Stimulated activated CD4-positive, alpha-beta T cell treated with anti-CD3 and anti-CD28 coated beads, TNF-alpha, amount 100 ng/mL, for 4 hours (primary cell): ENCODE results near the gene NTPCR.

Experiments used
- DNase-seq, 3 experiments: peaks; one replicate each; pipeline ENCODE4 v3.0.0-alpha.2; 2020; ENCODE audit warnings: low read depth in 3 of 3

NTPCR gene

DNA sequence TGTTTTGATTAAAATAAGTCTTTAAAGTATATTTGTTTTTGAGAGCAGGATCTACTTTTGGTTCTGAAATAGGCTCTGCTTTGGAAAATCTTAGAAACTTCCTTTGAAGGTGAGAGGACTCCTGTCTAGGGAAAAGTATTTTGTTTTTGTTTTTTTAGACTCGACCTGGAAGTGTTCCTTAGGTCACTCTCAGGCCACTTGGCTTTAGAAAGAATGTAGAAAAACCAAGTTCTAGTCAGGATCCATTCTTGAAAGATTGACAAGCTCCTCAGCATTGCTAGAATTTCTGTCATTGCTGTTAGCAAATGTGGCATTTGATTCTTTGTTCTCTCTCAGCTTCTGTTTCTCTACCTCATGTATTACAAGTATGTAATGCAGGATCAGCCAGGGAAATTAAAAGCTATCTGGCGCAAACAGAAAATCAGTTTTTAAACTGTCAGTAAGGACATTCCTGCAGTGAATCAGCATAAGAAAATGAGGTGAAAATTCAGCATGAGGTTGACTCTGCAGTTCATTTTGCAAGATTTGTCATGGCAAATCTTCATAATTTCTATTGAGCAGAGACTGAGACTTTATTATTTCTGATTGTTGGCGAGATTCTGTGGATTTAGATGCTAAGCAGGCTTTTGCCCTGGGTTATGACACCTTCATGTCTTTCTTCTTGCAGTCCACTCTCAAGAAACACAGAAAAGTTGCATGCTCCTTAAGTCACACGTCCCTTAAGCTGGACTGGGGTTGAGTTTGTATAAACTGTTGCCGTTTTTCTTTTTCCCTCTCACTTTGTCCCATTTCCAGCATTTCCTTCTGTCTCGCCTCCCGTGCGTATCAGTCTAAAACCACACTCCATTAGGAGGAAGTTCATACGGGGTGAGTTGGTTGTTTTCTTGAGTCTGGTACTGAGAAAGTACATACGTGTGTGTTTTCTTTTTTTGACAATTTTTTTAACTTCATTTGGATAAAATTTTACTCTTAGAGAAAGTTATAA is 12.6 kb downstream of the NTPCR start:
- no peak for DNase-seq

DNA sequence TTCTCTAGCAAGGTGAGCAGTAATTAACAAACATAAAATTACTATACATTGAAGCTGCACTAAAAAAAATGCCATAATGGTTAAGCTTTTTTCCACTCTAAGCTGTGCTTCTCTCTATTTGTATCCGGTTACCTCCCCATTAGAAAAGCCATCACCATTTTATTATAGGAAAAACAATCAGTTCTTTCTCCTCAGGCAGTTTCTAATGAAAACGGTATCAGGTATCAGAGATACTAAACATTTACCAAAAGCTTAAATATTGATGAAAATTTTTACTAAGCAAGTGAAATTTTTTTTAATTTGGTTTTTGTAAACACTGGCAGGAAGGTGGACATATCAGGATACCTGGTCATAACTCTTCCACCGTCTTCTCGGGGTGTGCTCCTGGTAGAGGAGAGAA is 14.2 kb downstream of the NTPCR start:
- no peak for DNase-seq

DNA sequence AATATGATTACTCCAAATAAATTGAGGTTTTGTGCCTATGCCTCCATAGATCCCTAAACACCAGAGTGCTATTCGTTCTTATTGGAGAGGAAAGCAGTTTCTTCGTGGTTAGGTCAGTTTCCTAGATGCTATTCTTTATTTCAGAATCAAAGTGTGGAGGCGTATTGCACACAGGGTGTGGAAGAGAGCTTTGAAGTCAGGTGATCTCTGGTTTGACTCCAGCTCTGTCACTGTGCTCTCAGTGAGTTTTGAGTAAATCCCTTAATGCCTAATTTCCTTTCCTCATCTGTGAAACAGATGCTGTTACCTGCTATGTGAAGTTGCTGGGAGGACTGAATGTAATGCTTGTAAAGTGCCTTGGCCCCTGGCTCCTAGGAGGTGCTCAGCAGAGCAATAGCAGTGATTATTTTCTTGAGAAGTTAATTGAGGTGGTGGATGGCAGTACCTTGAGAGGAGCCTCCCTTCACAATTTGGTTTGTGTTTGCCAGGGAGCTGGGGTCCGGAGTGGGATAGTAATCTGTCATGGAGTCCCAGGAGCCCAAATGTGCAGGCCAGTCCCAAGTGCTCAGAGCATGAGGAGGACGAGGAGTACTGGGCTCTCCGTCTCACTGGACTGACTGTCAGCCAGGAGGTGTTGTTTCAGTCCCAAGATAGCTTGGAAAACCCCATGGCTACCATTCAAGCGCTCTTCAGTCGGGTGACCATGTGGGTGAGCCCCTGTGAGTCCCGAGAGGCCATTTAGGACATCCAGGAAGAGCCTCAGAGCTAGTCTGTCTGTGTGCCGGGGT is 14.9 kb downstream of the NTPCR start:
- DNase-seq = no peak

GRCh38 chr1:232965912-232966217 is 15.5 kb downstream of the NTPCR start:
- DNase-seq = no peak

GRCh38 chr1:232966663-232967062 is 16.3 kb downstream of the NTPCR start:
- no peak for DNase-seq

- DNase-seq = no peak
Measured at GRCh38 chr1:232968391-232968790, 18.0 kb downstream of the NTPCR start.

GRCh38 chr1:232968965-232969364 is 18.6 kb downstream of the NTPCR start:
- no peak for DNase-seq

- no peak for DNase-seq
Measured at GRCh38 chr1:232969799-232970198, 19.4 kb downstream of the NTPCR start.

- DNase-seq = no peak
Measured at GRCh38 chr1:232970508-232970907, 20.1 kb downstream of the NTPCR start.

DNA sequence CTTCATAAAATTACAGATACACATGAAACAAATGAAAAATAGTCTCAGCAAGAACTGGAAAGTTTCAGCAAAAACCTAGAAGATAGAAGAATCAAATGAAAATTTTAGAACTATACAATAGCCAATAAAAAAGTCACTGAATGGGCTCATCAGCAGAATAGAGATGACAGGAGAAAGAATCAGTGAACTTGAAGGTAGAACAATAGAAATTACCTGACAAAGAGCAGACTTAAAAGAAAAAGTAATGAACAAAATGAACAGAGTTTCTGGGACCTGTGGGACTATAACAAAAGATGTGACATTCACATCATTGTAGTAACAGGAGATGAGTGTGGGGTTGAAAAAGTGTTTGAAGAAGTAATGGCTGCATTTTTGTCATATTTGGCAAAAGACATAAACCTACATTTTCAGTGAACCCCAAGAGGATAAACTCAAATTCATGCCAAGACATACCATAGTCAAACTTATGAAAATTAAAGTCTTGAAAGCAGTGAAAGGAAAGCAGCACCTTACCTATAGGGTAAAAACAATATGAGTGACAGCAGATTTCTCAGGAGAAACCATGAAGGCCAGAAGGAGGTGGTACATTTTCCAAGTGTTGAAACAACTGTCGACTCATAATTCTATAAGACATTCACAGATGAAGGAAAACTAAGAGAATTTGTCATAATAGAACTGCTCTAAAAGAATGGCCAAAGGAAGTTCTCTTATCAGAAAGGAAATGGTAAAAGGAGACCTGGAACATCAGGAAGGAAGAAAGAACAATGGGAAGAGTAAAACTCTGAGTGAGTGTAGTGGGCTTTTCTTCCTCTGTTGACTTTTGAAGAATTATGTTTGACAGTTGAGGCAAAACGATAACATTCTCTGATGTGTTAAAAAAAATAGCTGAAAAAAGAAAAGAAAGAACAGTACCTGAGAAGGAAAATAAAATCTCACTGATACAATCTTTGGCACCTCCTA is 23.5 kb downstream of the NTPCR start:
- DNase-seq = no peak

DNA sequence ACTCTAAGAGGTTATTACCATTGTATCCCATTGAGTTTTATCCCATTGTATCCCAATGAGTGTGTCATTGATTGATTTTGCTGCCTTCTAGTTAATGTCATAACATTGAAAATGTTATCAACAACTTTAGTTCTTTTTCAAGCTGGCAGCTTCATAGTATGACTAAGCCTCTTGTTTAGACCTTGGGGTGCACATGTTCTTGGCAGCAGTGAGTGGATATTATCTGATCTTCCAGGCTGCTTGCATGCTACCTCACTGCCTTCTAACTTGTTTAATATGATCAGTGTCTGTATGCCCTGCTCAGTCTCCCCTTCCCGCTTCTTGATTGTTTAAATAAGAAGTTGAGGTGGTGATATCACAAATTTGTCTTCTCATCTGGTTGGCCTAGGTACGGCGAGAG is 24.6 kb downstream of the NTPCR start:
- no peak for DNase-seq

GRCh38 chr1:232978091-232978634 is 27.8 kb downstream of the NTPCR start:
- no peak for DNase-seq

- no peak for DNase-seq
Measured at GRCh38 chr1:232978815-232979214, 28.4 kb downstream of the NTPCR start.

DNA sequence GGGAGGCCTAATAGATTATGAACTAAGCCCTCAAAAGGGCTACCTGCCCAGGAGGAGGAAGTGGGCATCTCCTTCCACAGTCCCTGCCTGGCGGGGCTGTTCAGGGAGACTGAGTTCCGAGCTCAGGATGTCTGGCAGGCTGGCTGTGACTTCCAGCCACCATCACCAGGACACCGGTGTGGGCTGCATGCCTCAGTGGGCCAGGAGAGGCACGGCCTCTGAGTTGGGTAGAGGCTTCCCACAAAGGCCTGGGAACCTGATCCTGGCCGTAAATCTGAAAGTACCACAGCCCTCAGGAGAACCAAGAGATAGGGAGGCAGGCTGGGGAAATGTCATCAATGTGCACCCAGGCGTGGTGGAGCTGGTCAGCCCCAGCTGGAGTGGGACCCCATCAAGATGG is 29.1 kb downstream of the NTPCR start:
- no peak for DNase-seq

DNA sequence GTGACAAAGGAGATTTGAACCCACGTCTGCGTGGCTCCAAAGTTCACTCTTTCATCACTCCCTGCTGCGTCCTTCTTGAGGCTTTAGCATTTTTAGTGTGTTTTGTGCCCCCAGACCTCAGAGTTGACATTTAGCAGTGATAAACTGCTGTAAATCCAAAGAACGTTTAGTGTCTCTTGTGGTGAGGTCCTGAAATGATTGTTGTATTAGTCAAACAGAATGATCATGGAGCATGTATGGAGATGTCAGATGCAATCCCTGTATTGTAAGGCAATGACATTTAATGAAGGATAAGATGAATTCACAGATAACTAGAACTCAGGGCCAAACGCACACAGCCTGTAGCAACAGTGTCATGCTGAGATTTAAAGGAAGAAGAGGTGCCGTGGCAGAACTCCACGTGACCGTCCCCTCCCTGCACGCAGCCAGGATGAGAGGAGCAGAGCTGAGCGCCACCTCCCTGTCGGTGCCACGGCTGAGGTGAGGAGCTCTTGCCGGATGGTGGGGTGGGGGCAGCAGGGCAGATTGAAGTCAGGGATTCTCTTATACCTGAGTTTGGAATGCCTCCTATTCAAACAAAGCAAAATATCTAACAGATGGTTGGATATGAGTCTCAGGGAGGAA is 30.1 kb downstream of the NTPCR start:
- DNase-seq = no peak

GRCh38 chr1:232980986-232981560 is 30.7 kb downstream of the NTPCR start:
- no peak for DNase-seq

- DNase-seq = no peak
Measured at GRCh38 chr1:232982238-232982944, 32.0 kb downstream of the NTPCR start.

DNA sequence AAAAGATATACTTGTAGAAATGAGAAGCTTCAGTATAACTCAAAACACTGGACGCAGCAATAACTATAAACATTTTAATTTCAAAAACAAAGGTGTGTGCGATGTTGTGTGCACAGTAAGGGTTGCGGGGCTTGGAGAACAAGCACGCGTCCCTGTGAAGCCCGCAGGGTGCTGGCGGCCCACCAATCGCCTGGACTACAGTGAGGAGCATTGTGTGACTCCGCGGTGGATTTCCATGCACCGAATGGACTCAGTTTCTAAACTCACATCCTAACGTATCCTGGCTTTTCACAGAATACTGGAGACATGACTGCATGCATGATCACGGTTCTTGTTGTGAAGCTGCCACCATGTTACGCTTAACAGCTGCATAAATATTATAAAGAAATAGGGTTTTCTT is 33.0 kb downstream of the NTPCR start:
- no peak for DNase-seq

- DNase-seq = no peak
Measured at GRCh38 chr1:232983817-232984567, 33.6 kb downstream of the NTPCR start.
